GM10266 (cell line): ENCODE measurements around the gene MREG.

Experiments used
- DNase-seq: peaks from one replicate; pipeline ENCODE4 v3.0.0; 2012; ENCODE audit errors: extremely low spot score
- CTCF ChIP-seq: IDR thresholded peaks from 2 replicates; pipeline ENCODE4 v1.5.1; 2012; ENCODE audit warnings: mild to moderate bottlenecking, low read depth; ENCODE audit not compliant: control insufficient read depth, insufficient read depth; ENCODE audit errors: missing control alignments

MREG gene

GRCh38 chr2:215896921-215897320, 116.4 kb downstream of the MREG start:
- no peak for TF ChIP-seq CTCF
- DNase-seq = no peak

- no peak for TF ChIP-seq CTCF
- no peak for DNase-seq
These were observed 118.0 kb downstream of the MREG start for GRCh38 chr2:215895330-215895729.
